Gastrocnemius medialis (tissue), 4 donors: ENCODE data around the gene COL4A4.

Experiments used
- CTCF ChIP-seq, 5 experiments: fragments of 450-650 bp in 3 of 5; fragments of 200-600 bp in 2 of 5; sonication (generic) in 2 of 5; IDR thresholded peaks in 4 of 5; conservative IDR thresholded peaks in 1 of 5; 1 replicate in 4 of 5; 2 replicates in 1 of 5; pipeline ENCODE4 v1.5.1; 2016 to 2019; ENCODE audit warnings: antibody characterized with exemption in 5 of 5, mild to moderate bottlenecking in 3 of 5, moderate library complexity in 3 of 5
- POLR2A ChIP-seq, 2 donors: fragments of 450-650 bp; IDR thresholded peaks; one replicate each; pipeline ENCODE4 v1.6.1; 2017; ENCODE audit warnings: antibody characterized with exemption in 2 of 2, mild to moderate bottlenecking in 2 of 2, moderate library complexity in 2 of 2

- TF ChIP-seq CTCF (IDR thresholded peaks at IDR 0.05 in 4 of 5, conservative IDR thresholded peaks at IDR 0.05 in 1 of 5) = no peak
- no peak for TF ChIP-seq POLR2A (IDR thresholded peaks at IDR 0.05)
Observed at GRCh38 chr2:227183657-227184367, 19.8 kb upstream of the COL4A4 start.
